IMR-90 (cell line): ENCODE data around the gene KCNE5. TPM values are rescaled to one million over a fixed set of nuclear protein-coding genes. Genes with fewer than 3 reads are reported as not detected.

Source experiments
- ATAC-seq: fragments of 200-7000 bp; cut with Tn5 transposase; 2 replicates; pipeline ENCODE4 v1.9.1; 2020; ENCODE audit warnings: low read depth, mild to moderate bottlenecking, moderate library complexity
- BruUV-seq: library from RNA; stranded (reverse); fragments of 400-500 nt; replicated peaks from 2 replicates; lab custom pipeline; 2021; lab: Mats Ljungman, UMichigan
- CTCF ChIA-PET: fragments of 300-600 bp; formaldehyde crosslinking; extraction: SDS; loops from one replicate; lab custom pipeline; 2021; ENCODE audit warnings: antibody characterized with exemption; lab: Yijun Ruan, JAX
- POLR2A ChIA-PET: fragments of 300-600 bp; sonication (Branson Sonifier 250); formaldehyde crosslinking; loops from one replicate; lab custom pipeline; 2022; ENCODE audit warnings: antibody characterized with exemption; ENCODE audit not compliant: unreplicated experiment; lab: Charles Lee
- DNase-seq: peaks from one replicate; pipeline ENCODE4 v3.0.0; 2013
- H2AFZ ChIP-seq: replicated peaks from 2 replicates; pipeline ENCODE3; 2013; ENCODE audit warnings: low read length, mild to moderate bottlenecking; ENCODE audit not compliant: poor library complexity
- H2AK5ac ChIP-seq: 2 replicates; pipeline ENCODE4 v1.6.1; 2013; ENCODE audit warnings: low read depth, low read length, inconsistent platforms
- H2AK9ac ChIP-seq: replicated peaks from 2 replicates; pipeline ENCODE3; 2013; ENCODE audit warnings: mild to moderate bottlenecking, low read depth, low read length, moderate library complexity; ENCODE audit not compliant: poor library complexity
- H2BK120ac ChIP-seq: 2 replicates; pipeline ENCODE4 v1.6.1; 2013; ENCODE audit warnings: low read depth, low read length, inconsistent platforms
- H2BK15ac ChIP-seq: 3 replicates; pipeline ENCODE4 v1.6.1; 2013; ENCODE audit warnings: low read depth, low read length, inconsistent platforms
- H2BK20ac ChIP-seq: 2 replicates; pipeline ENCODE4 v1.6.1; 2013; ENCODE audit warnings: low read depth, mild to moderate bottlenecking, inconsistent platforms, low read length, moderate library complexity
- H2BK5ac ChIP-seq: 2 replicates; pipeline ENCODE4 v1.6.1; 2013; ENCODE audit warnings: mild to moderate bottlenecking, low read depth, low read length, inconsistent platforms; ENCODE audit not compliant: poor library complexity, severe bottlenecking
- H3K14ac ChIP-seq: replicated peaks from 2 replicates; pipeline ENCODE4 v1.6.1; 2013; ENCODE audit warnings: low read depth, low read length, inconsistent platforms
- H3K18ac ChIP-seq: 2 replicates; pipeline ENCODE4 v1.6.1; 2013; ENCODE audit warnings: low read depth, low read length, control low read depth
- H3K23ac ChIP-seq: 2 replicates; pipeline ENCODE4 v1.6.1; 2013; ENCODE audit warnings: low read depth, low read length, inconsistent platforms
- H3K27ac ChIP-seq: 2 replicates; pipeline ENCODE4 v1.5.1; 2013; ENCODE audit warnings: mild to moderate bottlenecking, control low read depth, low read length; ENCODE audit not compliant: insufficient read depth
- H3K27me3 ChIP-seq: 2 replicates; pipeline ENCODE4 v1.6.1; 2013; ENCODE audit warnings: low read length; ENCODE audit not compliant: control insufficient read depth, insufficient read depth
- H3K36me3 ChIP-seq: 2 replicates; pipeline ENCODE4 v1.6.1; 2013; ENCODE audit warnings: low read length, mixed read lengths; ENCODE audit not compliant: control insufficient read depth, insufficient read depth
- H3K4ac ChIP-seq: 2 replicates; pipeline ENCODE4 v1.6.1; 2013; ENCODE audit warnings: low read depth, low read length, inconsistent platforms
- H3K4me1 ChIP-seq: 2 replicates; pipeline ENCODE4 v1.6.1; 2013; ENCODE audit warnings: low read length, mixed read lengths; ENCODE audit not compliant: control insufficient read depth, insufficient read depth
- H3K4me2 ChIP-seq: 2 replicates; pipeline ENCODE4 v1.6.1; 2013; ENCODE audit warnings: low read depth, mild to moderate bottlenecking, control low read depth, low read length, moderate library complexity
- H3K4me3 ChIP-seq: 2 replicates; pipeline ENCODE4 v1.5.1; 2013; ENCODE audit warnings: low read depth, mild to moderate bottlenecking, control low read depth, low read length, moderate library complexity; ENCODE audit not compliant: insufficient read depth
- H3K56ac ChIP-seq: 2 replicates; pipeline ENCODE4 v1.6.1; 2013; ENCODE audit warnings: low read length, inconsistent platforms; ENCODE audit not compliant: insufficient read depth; ENCODE audit errors: extremely low read depth
- H3K79me1 ChIP-seq, 2 experiments: 2 replicates each; pipeline ENCODE4 v1.6.1; 2013; ENCODE audit warnings: low read length in 2 of 2, inconsistent platforms in 1 of 2, low read depth in 1 of 2
- H3K9ac ChIP-seq: 2 replicates; pipeline ENCODE4 v1.6.1; 2013; ENCODE audit warnings: low read depth, low read length, control low read depth
- H3K9me1 ChIP-seq: 2 replicates; pipeline ENCODE4 v1.6.1; 2013; ENCODE audit warnings: low read length, inconsistent platforms; ENCODE audit not compliant: insufficient read depth
- H3K9me3 ChIP-seq: 2 replicates; pipeline ENCODE4 v1.6.1; 2013; ENCODE audit warnings: low read length; ENCODE audit not compliant: control insufficient read depth, insufficient read depth
- H4K20me1 ChIP-seq: 2 replicates; pipeline ENCODE4 v1.6.1; 2013; ENCODE audit warnings: low read length, inconsistent platforms; ENCODE audit not compliant: insufficient read depth
- H4K5ac ChIP-seq: 2 replicates; pipeline ENCODE4 v1.6.1; 2013; ENCODE audit warnings: mild to moderate bottlenecking, low read depth, low read length, control low read depth
- H4K8ac ChIP-seq, 2 experiments: 2 replicates each; pipeline ENCODE4 v1.6.1; 2013; ENCODE audit warnings: low read depth in 2 of 2, low read length in 2 of 2, control low read depth in 1 of 2, inconsistent platforms in 1 of 2
- H4K91ac ChIP-seq: 2 replicates; pipeline ENCODE4 v1.6.1; 2013; ENCODE audit warnings: low read depth, low read length, inconsistent platforms; ENCODE audit not compliant: insufficient read depth
- BHLHE40 ChIP-seq: fragments of 150-350 bp; IDR thresholded peaks from 2 replicates; pipeline ENCODE4 v1.6.1; 2016; ENCODE audit warnings: mild to moderate bottlenecking, low read depth, low read length
- CEBPB ChIP-seq: IDR thresholded peaks from 2 replicates; pipeline ENCODE4 v1.6.1; 2012; ENCODE audit warnings: low read depth, low read length, improper control_type of control experiment
- CHD1 ChIP-seq: IDR thresholded peaks from 2 replicates; pipeline ENCODE4 v1.6.1; 2012; ENCODE audit warnings: low read depth, low read length, improper control_type of control experiment
- CTCF ChIP-seq: conservative IDR thresholded peaks from 2 replicates; pipeline ENCODE4 v1.5.1; 2012; ENCODE audit warnings: mild to moderate bottlenecking, low read depth, low read length, improper control_type of control experiment
- FOS ChIP-seq: fragments of 150-350 bp; IDR thresholded peaks from 2 replicates; pipeline ENCODE4 v1.6.1; 2016; ENCODE audit warnings: low read depth, low read length
- MAFK ChIP-seq: IDR thresholded peaks from 2 replicates; pipeline ENCODE4 v1.6.1; 2012; ENCODE audit warnings: low read depth, low read length, improper control_type of control experiment
- MAZ ChIP-seq: IDR thresholded peaks from 2 replicates; pipeline ENCODE4 v1.6.1; 2012; ENCODE audit warnings: low read depth, mild to moderate bottlenecking, low read length, improper control_type of control experiment, moderate library complexity, borderline replicate concordance
- MXI1 ChIP-seq: IDR thresholded peaks from 2 replicates; pipeline ENCODE4 v1.6.1; 2012; ENCODE audit warnings: low read depth, mild to moderate bottlenecking, low read length, moderate library complexity, borderline replicate concordance
- NFE2L2 ChIP-seq: fragments of 150-350 bp; IDR thresholded peaks from 2 replicates; pipeline ENCODE4 v1.6.1; 2016; ENCODE audit warnings: low read depth, mild to moderate bottlenecking, low read length
- POLR2A ChIP-seq: IDR thresholded peaks from 2 replicates; pipeline ENCODE4 v1.6.1; 2012; ENCODE audit warnings: mild to moderate bottlenecking, low read depth, low read length
- RAD21 ChIP-seq: IDR thresholded peaks from 2 replicates; pipeline ENCODE4 v1.6.1; 2012; ENCODE audit warnings: low read length, improper control_type of control experiment
- RCOR1 ChIP-seq: IDR thresholded peaks from 2 replicates; pipeline ENCODE4 v1.6.1; 2012; ENCODE audit warnings: mild to moderate bottlenecking, low read length, improper control_type of control experiment; ENCODE audit not compliant: insufficient replicate concordance
- RFX5 ChIP-seq: IDR thresholded peaks from 2 replicates; pipeline ENCODE4 v1.8.0; 2012; ENCODE audit warnings: low read depth, mild to moderate bottlenecking, low read length, moderate library complexity
- SMC3 ChIP-seq: fragments of 150-350 bp; IDR thresholded peaks from 2 replicates; pipeline ENCODE4 v1.6.1; 2016; ENCODE audit warnings: low read depth, mild to moderate bottlenecking, antibody characterized with exemption, low read length, moderate library complexity
- WGBS, 2 experiments: methylation state at CpG; one replicate each; pipeline versions ENCODE4 v1.1.5 to v1.1.7; 2013; ENCODE audit warnings: missing lambda C conversion rate in 2 of 2; ENCODE audit not compliant: insufficient read length in 1 of 2; ENCODE audit errors: extremely low coverage in 2 of 2; 5-methylcytosine and 5-hydroxymethylcytosine counted together
- dilution Hi-C: fragments of 300-500 bp; cut with HindIII; formaldehyde crosslinking; loops from one replicate; pipeline ENCODE4 v1.14.3; 2018; ENCODE audit warnings: low sequenced_read_pairs; ENCODE audit not compliant: unreplicated experiment
- in situ Hi-C: fragments of 300-500 bp; cut with MboI; formaldehyde crosslinking; loops from 3 replicates; pipeline ENCODE4 v1.14.3; 2019; ENCODE audit warnings: low sequenced_read_pairs, inconsistent platforms, mixed read lengths
- intact Hi-C: fragments of 100-400 bp; cut with micrococcal nuclease; formaldehyde crosslinking; loops from 2 replicates; pipeline ENCODE4 v1.10.0; 2022
- polyA plus RNA-seq, 3 experiments: library from polyadenylated mRNA; depleted of rRNA; stranded (reverse); fragments of >200 nt; gene quantifications; 2 replicates each; pipeline ENCODE4 v1.2.3, GENCODE V29; 2012; ENCODE audit warnings: low replicate concordance in 1 of 3
- total RNA-seq: library from RNA; depleted of rRNA; stranded (reverse); fragments of >200 nt; gene quantifications from 2 replicates; pipeline ENCODE4 v1.2.3, GENCODE V29; 2012
- TF ChIP-seq, protein P1 (sequence below): fragments of 150-350 bp; IDR thresholded peaks from 2 replicates; pipeline ENCODE4 v1.6.1; 2017; ENCODE audit warnings: mild to moderate bottlenecking, antibody characterized with exemption, low read length, low read depth
- TF ChIP-seq, protein P2 (sequence below): fragments of 150-350 bp; IDR thresholded peaks from 2 replicates; pipeline ENCODE4 v1.6.1; 2016; ENCODE audit warnings: low read depth, mild to moderate bottlenecking, low read length, moderate library complexity, borderline replicate concordance

KCNE5 gene
- total and polyA plus RNA-seq, 2 of the 4 experiments (the other 2 are of a cell fraction) = 0.15 to 0.18 TPM

DNA sequence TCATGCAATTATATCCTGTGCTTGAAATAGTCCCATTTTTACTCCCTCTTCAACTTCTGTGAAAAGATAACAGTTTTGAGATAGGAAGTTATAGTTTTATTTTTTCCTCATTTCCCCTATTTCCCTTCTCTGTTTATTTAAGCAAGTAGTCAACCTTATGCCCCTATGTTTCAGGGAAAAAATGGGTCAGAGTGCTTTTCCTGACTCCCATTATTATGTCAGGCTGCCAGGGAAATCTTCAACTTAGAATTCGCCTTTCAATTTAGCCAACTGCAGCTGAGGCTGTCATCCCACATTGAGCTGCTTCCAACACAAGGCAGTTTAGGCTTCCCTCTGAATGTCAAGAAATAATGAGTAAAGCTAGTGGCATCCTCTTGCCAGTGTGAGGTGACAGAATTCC lies 46.1 kb downstream of the KCNE5 start:
- H3K14ac ChIP-seq = no peak overlapping the region
- no peak overlapping the region for H3K4me2 ChIP-seq
- H2AFZ ChIP-seq = no peak overlapping the region
- WGBS, 2 experiments = no CpG with 5 or more reads among the region's 1 CpG
- H3K18ac ChIP-seq = no peak overlapping the region
- dilution Hi-C loops (no loop called here), in situ Hi-C loops (no loop called here), intact Hi-C loops (no loop called here)
- no TSS peak for BruUV-seq
- H4K20me1 ChIP-seq = no peaks in the 10 kb centered on the region
- H3K9me1 ChIP-seq = no peaks in the 10 kb centered on the region
- H2BK20ac ChIP-seq = no peak overlapping the region
- H3K9me3 ChIP-seq = no peaks in the 10 kb centered on the region
- no peak overlapping the region for H3K9ac ChIP-seq
- TF ChIP-seq SMC3 = no peak
- no peak for TF ChIP-seq RFX5
- TF ChIP-seq POLR2A = no peak
- TF ChIP-seq MAFK = no peak
- no peak for TF ChIP-seq FOS
- no peak for TF ChIP-seq NFE2L2
- TF ChIP-seq, protein P1, sequence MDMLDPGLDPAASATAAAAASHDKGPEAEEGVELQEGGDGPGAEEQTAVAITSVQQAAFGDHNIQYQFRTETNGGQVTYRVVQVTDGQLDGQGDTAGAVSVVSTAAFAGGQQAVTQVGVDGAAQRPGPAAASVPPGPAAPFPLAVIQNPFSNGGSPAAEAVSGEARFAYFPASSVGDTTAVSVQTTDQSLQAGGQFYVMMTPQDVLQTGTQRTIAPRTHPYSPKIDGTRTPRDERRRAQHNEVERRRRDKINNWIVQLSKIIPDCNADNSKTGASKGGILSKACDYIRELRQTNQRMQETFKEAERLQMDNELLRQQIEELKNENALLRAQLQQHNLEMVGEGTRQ = no peak
- no peak for TF ChIP-seq CHD1
- no peak for TF ChIP-seq MAZ
- TF ChIP-seq BHLHE40 = no peak
- TF ChIP-seq, protein P2, sequence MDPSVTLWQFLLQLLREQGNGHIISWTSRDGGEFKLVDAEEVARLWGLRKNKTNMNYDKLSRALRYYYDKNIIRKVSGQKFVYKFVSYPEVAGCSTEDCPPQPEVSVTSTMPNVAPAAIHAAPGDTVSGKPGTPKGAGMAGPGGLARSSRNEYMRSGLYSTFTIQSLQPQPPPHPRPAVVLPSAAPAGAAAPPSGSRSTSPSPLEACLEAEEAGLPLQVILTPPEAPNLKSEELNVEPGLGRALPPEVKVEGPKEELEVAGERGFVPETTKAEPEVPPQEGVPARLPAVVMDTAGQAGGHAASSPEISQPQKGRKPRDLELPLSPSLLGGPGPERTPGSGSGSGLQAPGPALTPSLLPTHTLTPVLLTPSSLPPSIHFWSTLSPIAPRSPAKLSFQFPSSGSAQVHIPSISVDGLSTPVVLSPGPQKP = no peak
- no peak for TF ChIP-seq MXI1
- no peak for TF ChIP-seq CTCF
- TF ChIP-seq RAD21 = no peak
- TF ChIP-seq RCOR1 = no peak
- TF ChIP-seq CEBPB = no peak
- H2BK15ac ChIP-seq = no peak overlapping the region
- ATAC-seq (no peak), DNase-seq (no peak)
- no peak overlapping the region for H3K4ac ChIP-seq
- no peak overlapping the region for H4K5ac ChIP-seq
- no peak overlapping the region for H2BK5ac ChIP-seq
- POLR2A ChIA-PET = no interaction called here
- no peak overlapping the region for H4K8ac ChIP-seq
- no peaks in the 10 kb centered on the region for H3K4me1 ChIP-seq
- H2BK120ac ChIP-seq = no peak overlapping the region
- no peak overlapping the region for H3K4me3 ChIP-seq
- H2AK9ac ChIP-seq = no peak overlapping the region
- no peak overlapping the region for H3K56ac ChIP-seq
- CTCF ChIA-PET = no interaction called here
- no peak overlapping the region for H4K91ac ChIP-seq
- no peak overlapping the region for H3K23ac ChIP-seq
- no peaks in the 10 kb centered on the region for H3K79me1 ChIP-seq
- H3K27me3 ChIP-seq = peaks cover 11% of the 10 kb centered on the region
- no peaks in the 10 kb centered on the region for H3K36me3 ChIP-seq
- H3K27ac ChIP-seq = no peak overlapping the region
- no peak overlapping the region for H2AK5ac ChIP-seq
